Upper lobe of left lung (tissue), 6 donors: Measurements from ENCODE around the gene CHRNA10. TPM values are rescaled to one million over a fixed set of nuclear protein-coding genes. Genes with fewer than 3 reads are reported as not detected.

Experiments
- ATAC-seq, 2 donors: fragments of 200-7000 bp; cut with Tn5 transposase; one replicate each; pipeline ENCODE4 v1.9.1; 2022; ENCODE audit warnings: mild to moderate bottlenecking in 2 of 2, moderate library complexity in 2 of 2; ENCODE audit not compliant: low FRiP score in 2 of 2
- DNase-seq, 2 donors: peaks; one replicate each; pipeline ENCODE4 v3.0.0-alpha.2; 2019 to 2020
- H3K27ac ChIP-seq, 4 donors: fragments of 200-600 bp; sonication (generic); one replicate each; pipeline ENCODE4 v1.5.1; 2016 to 2019
- H3K27me3 ChIP-seq, 4 donors: fragments of 200-600 bp; sonication (generic); one replicate each; pipeline ENCODE4 v1.5.1; 2017 to 2019
- H3K36me3 ChIP-seq, 4 donors: fragments of 200-600 bp; sonication (generic); one replicate each; pipeline ENCODE4 v1.5.1; 2016 to 2019
- H3K4me1 ChIP-seq, 4 donors: fragments of 200-600 bp; sonication (generic); one replicate each; pipeline ENCODE4 v1.5.1; 2018 to 2019
- H3K4me3 ChIP-seq, 4 donors: fragments of 200-600 bp; sonication (generic); one replicate each; pipeline ENCODE4 v1.5.1; 2017 to 2019; ENCODE audit warnings: mild to moderate bottlenecking in 2 of 4, moderate library complexity in 1 of 4
- H3K9me3 ChIP-seq, 4 donors: fragments of 200-600 bp; sonication (generic); one replicate each; pipeline ENCODE4 v1.5.1; 2018 to 2019
- EP300 ChIP-seq, 4 donors: sonication (generic); formaldehyde crosslinking; IDR thresholded peaks; one replicate each; pipeline ENCODE4 v1.5.1; 2017; ENCODE audit warnings: antibody characterized with exemption in 4 of 4, control low read depth in 2 of 4
- POLR2A ChIP-seq, 4 donors: fragments of 450-650 bp; IDR thresholded peaks; one replicate each; pipeline ENCODE4 v1.5.1; 2016 to 2017; ENCODE audit warnings: antibody characterized with exemption in 4 of 4, mild to moderate bottlenecking in 2 of 4
- POLR2AphosphoS5 ChIP-seq, 2 donors: sonication (generic); formaldehyde crosslinking; IDR thresholded peaks; one replicate each; pipeline ENCODE4 v1.5.1; 2017; ENCODE audit warnings: antibody characterized with exemption in 2 of 2
- WGBS, 2 donors: methylation state at CpG; one replicate each; pipeline ENCODE4 v1.1.5; 2017 to 2018; 5-methylcytosine and 5-hydroxymethylcytosine counted together
- total RNA-seq, 6 donors: library from RNA; depleted of rRNA in 4 of 6; stranded (reverse); fragments of >200 nt in 4 of 6; gene quantifications; one replicate each; pipeline versions ENCODE4 v1.1.0 to v1.2.1, GENCODE V29; 2016 to 2021
- TF ChIP-seq, protein P1 (sequence below), 6 experiments: fragments of 450-650 bp in 4 of 6; fragments of 200-600 bp in 2 of 6; sonication (generic) in 2 of 6; IDR thresholded peaks; one replicate each; pipeline ENCODE4 v1.5.1; 2016 to 2019; ENCODE audit warnings: antibody characterized with exemption in 6 of 6
- donor health status: DM: no; HTN: no; CAD: no; lungs with moderate emphysema.
- donor health status: DM: no; HTN: yes; CAD: no; lungs with severe emphysema.

CHRNA10 gene
- total RNA-seq, 6 donors from 2014 or later, result 0.89 to 6.3 (median 2.3) TPM; not detected in 1

- DNase-seq, result peak in 1 of 2 donors; percentile 71
- WGBS, 2 donors, result 50% methylated on average over 7 of the region's 7 CpGs
- peak overlapping the region in 1 of 4 donors; percentile 15 for H3K27ac ChIP-seq
- H3K9me3 ChIP-seq, result no peaks in the 10 kb centered on the region
- H3K27me3 ChIP-seq, result no peaks in the 10 kb centered on the region
- peak; percentile 38 to 71 for ATAC-seq
- H3K4me3 ChIP-seq, result no peak overlapping the region
- H3K36me3 ChIP-seq, result peaks cover 36 to 95% (median 77%) of the 10 kb centered on the region in 4 donors
- H3K4me1 ChIP-seq, result peaks cover 0 to 10% (median 6%) of the 10 kb centered on the region in 4 donors
- TF ChIP-seq EP300 (IDR thresholded peaks at IDR 0.05) (no peak), POLR2A (IDR thresholded peaks at IDR 0.05) (no peak), POLR2AphosphoS5 (IDR thresholded peaks at IDR 0.05) (no peak)
- TF ChIP-seq, protein P1, sequence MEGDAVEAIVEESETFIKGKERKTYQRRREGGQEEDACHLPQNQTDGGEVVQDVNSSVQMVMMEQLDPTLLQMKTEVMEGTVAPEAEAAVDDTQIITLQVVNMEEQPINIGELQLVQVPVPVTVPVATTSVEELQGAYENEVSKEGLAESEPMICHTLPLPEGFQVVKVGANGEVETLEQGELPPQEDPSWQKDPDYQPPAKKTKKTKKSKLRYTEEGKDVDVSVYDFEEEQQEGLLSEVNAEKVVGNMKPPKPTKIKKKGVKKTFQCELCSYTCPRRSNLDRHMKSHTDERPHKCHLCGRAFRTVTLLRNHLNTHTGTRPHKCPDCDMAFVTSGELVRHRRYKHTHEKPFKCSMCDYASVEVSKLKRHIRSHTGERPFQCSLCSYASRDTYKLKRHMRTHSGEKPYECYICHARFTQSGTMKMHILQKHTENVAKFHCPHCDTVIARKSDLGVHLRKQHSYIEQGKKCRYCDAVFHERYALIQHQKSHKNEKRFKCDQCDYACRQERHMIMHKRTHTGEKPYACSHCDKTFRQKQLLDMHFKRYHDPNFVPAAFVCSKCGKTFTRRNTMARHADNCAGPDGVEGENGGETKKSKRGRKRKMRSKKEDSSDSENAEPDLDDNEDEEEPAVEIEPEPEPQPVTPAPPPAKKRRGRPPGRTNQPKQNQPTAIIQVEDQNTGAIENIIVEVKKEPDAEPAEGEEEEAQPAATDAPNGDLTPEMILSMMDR (IDR thresholded peaks at IDR 0.05), result no peak
Measured at GRCh38 chr11:3685923-3686322, 14.7 kb upstream of the CHRNA10 start.

- no peak for TF ChIP-seq POLR2A (IDR thresholded peaks at IDR 0.05)
- TF ChIP-seq, protein P1 (IDR thresholded peaks at IDR 0.05), result no peak
- no peak for TF ChIP-seq EP300 (IDR thresholded peaks at IDR 0.05)
- TF ChIP-seq POLR2AphosphoS5 (IDR thresholded peaks at IDR 0.05), result no peak
- Histone ChIP-seq H3K36me3 (peaks cover 30 to 95% (median 77%) of the 10 kb centered on the region in 4 donors), H3K27me3 (no peaks in the 10 kb centered on the region), H3K9me3 (no peaks in the 10 kb centered on the region), H3K27ac (peak overlapping the region in 1 of 4 donors; percentile 19), H3K4me3 (no peak overlapping the region), H3K4me1 (peaks cover 0 to 10% (median 6%) of the 10 kb centered on the region in 4 donors)
- WGBS, 2 donors, result 74 to 81% methylated on average over 2 of the region's 2 CpGs
- DNase-seq (no peak), ATAC-seq (no peak)
Measured at GRCh38 chr11:3684819-3685172, 13.6 kb upstream of the CHRNA10 start.

- Histone ChIP-seq H3K4me1 (peaks cover 0 to 10% (median 6%) of the 10 kb centered on the region in 4 donors), H3K9me3 (no peaks in the 10 kb centered on the region), H3K4me3 (no peak overlapping the region), H3K27me3 (no peaks in the 10 kb centered on the region), H3K36me3 (peaks cover 26 to 96% (median 80%) of the 10 kb centered on the region in 4 donors), H3K27ac (peak overlapping the region in 1 of 4 donors; percentile 19)
- TF ChIP-seq, protein P1 (IDR thresholded peaks at IDR 0.05), result no peak
- TF ChIP-seq POLR2A (IDR thresholded peaks at IDR 0.05) (no peak), POLR2AphosphoS5 (IDR thresholded peaks at IDR 0.05) (no peak), EP300 (IDR thresholded peaks at IDR 0.05) (no peak)
- WGBS, 2 donors, result 88 to 91% methylated on average over 12 of the region's 12 CpGs
- DNase-seq, result no peak
- no peak for ATAC-seq
Measured at GRCh38 chr11:3684129-3684818, 13.1 kb upstream of the CHRNA10 start.

DNA sequence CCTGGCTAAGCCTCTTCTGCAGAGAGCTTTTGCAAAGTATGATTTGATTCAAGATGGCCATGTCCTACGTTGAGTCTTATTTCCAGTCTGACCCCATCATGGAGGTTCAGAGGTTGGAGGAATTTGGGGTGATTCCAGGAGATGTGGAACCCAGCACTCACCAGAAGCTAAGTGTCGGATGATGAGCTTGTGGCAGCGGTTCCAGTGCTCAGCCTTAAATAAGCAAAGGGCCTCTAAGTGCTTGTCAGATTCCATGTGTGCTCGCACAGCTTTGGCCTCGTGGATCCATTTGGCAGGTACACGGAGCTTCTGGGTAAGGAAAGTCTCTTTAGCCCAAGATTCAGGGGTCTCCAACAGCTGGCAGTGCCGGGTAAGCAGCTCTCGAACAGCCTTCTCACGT lies 11.9 kb upstream of the CHRNA10 start:
- H3K27me3 ChIP-seq, result no peaks in the 10 kb centered on the region
- peaks cover 25 to 96% (median 79%) of the 10 kb centered on the region in 4 donors for H3K36me3 ChIP-seq
- H3K27ac ChIP-seq, result no peak overlapping the region
- no peaks in the 10 kb centered on the region for H3K9me3 ChIP-seq
- TF ChIP-seq POLR2A (IDR thresholded peaks at IDR 0.05) (no peak), POLR2AphosphoS5 (IDR thresholded peaks at IDR 0.05) (no peak), EP300 (IDR thresholded peaks at IDR 0.05) (no peak)
- TF ChIP-seq, protein P1 (IDR thresholded peaks at IDR 0.05), result no peak
- peaks cover 0 to 10% (median 6%) of the 10 kb centered on the region in 4 donors for H3K4me1 ChIP-seq
- 92 to 95% methylated on average over 1 to 9 of the region's 9 CpGs for whole genome bisulfite sequencing, 2 donors
- ATAC-seq (no peak), DNase-seq (no peak)
- H3K4me3 ChIP-seq, result no peak overlapping the region

DNA sequence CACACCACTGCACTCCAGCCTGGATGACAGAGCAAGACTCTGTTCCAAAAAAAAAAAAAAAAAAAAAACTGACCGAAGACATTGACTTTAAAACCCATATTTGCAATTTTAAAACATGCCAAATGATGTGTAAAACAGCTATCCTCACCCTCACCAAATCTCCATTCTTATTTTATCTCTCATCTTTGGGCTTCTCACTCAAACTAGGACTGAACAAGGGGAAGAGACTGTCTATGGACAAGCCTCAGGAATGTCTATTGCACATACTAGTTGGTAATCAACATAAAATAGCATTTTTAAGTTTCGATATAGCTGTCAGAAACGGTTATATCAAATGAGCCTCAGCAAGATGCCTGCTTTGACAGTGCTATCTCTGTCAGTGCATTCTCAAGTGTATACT lies 7.9 kb upstream of the CHRNA10 start:
- no peaks in the 10 kb centered on the region for H3K9me3 ChIP-seq
- H3K27ac ChIP-seq, result no peak overlapping the region
- no peak for ATAC-seq
- WGBS, 2 donors, result 96 to 100% methylated on average over 3 of the region's 3 CpGs
- H3K4me1 ChIP-seq, result no peaks in the 10 kb centered on the region
- H3K27me3 ChIP-seq, result no peaks in the 10 kb centered on the region
- TF ChIP-seq, protein P1 (IDR thresholded peaks at IDR 0.05), result no peak
- no peak for TF ChIP-seq POLR2AphosphoS5 (IDR thresholded peaks at IDR 0.05)
- no peak for TF ChIP-seq EP300 (IDR thresholded peaks at IDR 0.05)
- no peak for TF ChIP-seq POLR2A (IDR thresholded peaks at IDR 0.05)
- peaks cover 36 to 100% (median 87%) of the 10 kb centered on the region in 4 donors for H3K36me3 ChIP-seq
- no peak overlapping the region for H3K4me3 ChIP-seq
- DNase-seq, result no peak
